ENCODE results near the gene CYB5R3.
"Not testable (repeated sequence)": the region's sequence is repeated elsewhere in the genome, so short reads cannot be mapped to it uniquely, and the experiment has no call there.

GRCh38 chr22:42666393-42666792, 17.2 kb upstream of the CYB5R3 start:
- TF ChIP-seq CTCF (IDR thresholded peaks at IDR 0.05); POLR2A (IDR thresholded peaks at IDR 0.05; ENCODE audit: low read length); POLR2AphosphoS2 (conservative IDR thresholded peaks at IDR 0.05; ENCODE audit: low read length); HMGXB4 (CRISPR knock-in tag; IDR thresholded peaks at IDR 0.05; ENCODE audit: borderline replicate concordance); KDM1A (IDR thresholded peaks at IDR 0.05; ENCODE audit: low read depth); REST (IDR thresholded peaks at IDR 0.05); MAX (IDR thresholded peaks at IDR 0.05); ELK1 (IDR thresholded peaks at IDR 0.05; ENCODE audit: low read depth, low read length); USF2 (IDR thresholded peaks at IDR 0.05); CEBPB (IDR thresholded peaks at IDR 0.05); RAD21 (conservative IDR thresholded peaks at IDR 0.05 in 1 of 2, IDR thresholded peaks at IDR 0.05 in 1 of 2); BHLHE40 (IDR thresholded peaks at IDR 0.05; ENCODE audit: low read depth, low read length); PHF8 (IDR thresholded peaks at IDR 0.05; ENCODE audit: borderline replicate concordance, low read depth): not testable (repeated sequence)
